Measurements from ENCODE around the gene NAA60. TPM values are rescaled to one million over a fixed set of nuclear protein-coding genes. Genes with fewer than 3 reads are reported as not detected.
A peak's percentile ranks its signal among the peaks of the same experiment; 100 is the strongest.

NAA60 gene
- total RNA-seq, 1 experiment from 2014 or later = 39.4 TPM

DNA sequence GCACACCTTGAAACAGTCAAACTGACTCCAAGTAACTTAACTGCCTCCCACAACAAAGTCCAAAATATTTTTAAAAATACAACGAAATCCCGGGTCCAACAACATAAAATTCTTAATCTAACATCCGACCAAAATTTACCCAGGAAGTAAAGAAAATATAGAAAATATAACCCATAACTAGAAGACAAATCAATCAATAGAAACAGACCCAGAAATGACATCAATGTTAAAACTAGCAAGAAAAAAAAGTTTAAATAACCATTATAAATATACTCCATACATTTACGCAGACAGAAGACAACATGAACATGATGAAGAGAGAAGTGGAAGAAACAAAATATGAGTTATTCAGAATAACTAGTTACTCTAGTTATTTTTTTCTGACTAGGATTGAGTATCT lies 3.8 kb upstream of the NAA60 start:
- POLR2A ChIA-PET (ENCODE audit: low non-redundant PET) = no interaction called here
- CTCF ChIA-PET = no interaction called here
- no TSS peak for BruUV-seq (replicated peaks)
- no peak overlapping the region for H3K4me3 ChIP-seq (ENCODE audit: low read depth, low read length, poor library complexity, severe bottlenecking)
- TF ChIP-seq, protein P1, sequence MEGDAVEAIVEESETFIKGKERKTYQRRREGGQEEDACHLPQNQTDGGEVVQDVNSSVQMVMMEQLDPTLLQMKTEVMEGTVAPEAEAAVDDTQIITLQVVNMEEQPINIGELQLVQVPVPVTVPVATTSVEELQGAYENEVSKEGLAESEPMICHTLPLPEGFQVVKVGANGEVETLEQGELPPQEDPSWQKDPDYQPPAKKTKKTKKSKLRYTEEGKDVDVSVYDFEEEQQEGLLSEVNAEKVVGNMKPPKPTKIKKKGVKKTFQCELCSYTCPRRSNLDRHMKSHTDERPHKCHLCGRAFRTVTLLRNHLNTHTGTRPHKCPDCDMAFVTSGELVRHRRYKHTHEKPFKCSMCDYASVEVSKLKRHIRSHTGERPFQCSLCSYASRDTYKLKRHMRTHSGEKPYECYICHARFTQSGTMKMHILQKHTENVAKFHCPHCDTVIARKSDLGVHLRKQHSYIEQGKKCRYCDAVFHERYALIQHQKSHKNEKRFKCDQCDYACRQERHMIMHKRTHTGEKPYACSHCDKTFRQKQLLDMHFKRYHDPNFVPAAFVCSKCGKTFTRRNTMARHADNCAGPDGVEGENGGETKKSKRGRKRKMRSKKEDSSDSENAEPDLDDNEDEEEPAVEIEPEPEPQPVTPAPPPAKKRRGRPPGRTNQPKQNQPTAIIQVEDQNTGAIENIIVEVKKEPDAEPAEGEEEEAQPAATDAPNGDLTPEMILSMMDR (conservative IDR thresholded peaks at IDR 0.05; ENCODE audit: low read depth, low read length) = no peak
- no peak for TF ChIP-seq EZH2 (IDR thresholded peaks at IDR 0.05; ENCODE audit: borderline replicate concordance, low read depth, low read length, poor library complexity, severe bottlenecking)
- intact Hi-C loops (cut with micrococcal nuclease; ENCODE audit: unreplicated experiment) = no loop called here
- no peaks in the 10 kb centered on the region for H3K9me3 ChIP-seq (ENCODE audit: low read depth, low read length, poor library complexity, severe bottlenecking)
- no peaks in the 10 kb centered on the region for H3K4me1 ChIP-seq (ENCODE audit: insufficient read depth, low read length, poor library complexity, severe bottlenecking)
- peaks cover 23% of the 10 kb centered on the region for H3K27me3 ChIP-seq (replicated peaks; ENCODE audit: insufficient read depth, low read depth, low read length, poor library complexity)
- H3K36me3 ChIP-seq (ENCODE audit: insufficient read depth, low read length, poor library complexity, severe bottlenecking) = no peaks in the 10 kb centered on the region
- DNase-seq (ENCODE audit: low spot score) = no peak
- H3K27ac ChIP-seq (ENCODE audit: low read depth, low read length, poor library complexity, severe bottlenecking) = no peak overlapping the region

DNA sequence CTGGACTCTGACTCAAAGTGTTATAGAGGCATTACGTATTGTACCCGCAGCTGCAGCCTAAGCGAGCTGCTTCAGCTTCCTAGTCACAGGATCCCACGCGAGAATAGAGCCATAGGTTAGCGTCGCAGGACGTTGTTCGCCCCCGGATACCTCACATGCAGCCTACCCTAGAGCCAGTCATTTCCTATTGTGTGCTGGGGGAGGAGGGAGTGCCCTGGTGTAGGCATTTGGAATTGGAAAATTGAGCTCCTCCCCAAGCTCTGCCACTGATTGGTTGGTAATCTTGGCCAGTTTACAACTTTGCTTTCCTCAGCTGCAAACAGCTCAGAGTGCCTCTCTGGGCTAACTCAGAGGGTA lies 530 bp downstream of the NAA60 start:
- Histone ChIP-seq H3K36me3 (ENCODE audit: insufficient read depth, low read length, poor library complexity, severe bottlenecking) (peaks cover 6% of the 10 kb centered on the region), H3K4me3 (ENCODE audit: low read depth, low read length, poor library complexity, severe bottlenecking) (peak overlapping the region; percentile 67), H3K4me1 (ENCODE audit: insufficient read depth, low read length, poor library complexity, severe bottlenecking) (no peaks in the 10 kb centered on the region), H3K27ac (ENCODE audit: low read depth, low read length, poor library complexity, severe bottlenecking) (peak overlapping the region; percentile 73), H3K27me3 (replicated peaks; ENCODE audit: insufficient read depth, low read depth, low read length, poor library complexity) (no peaks in the 10 kb centered on the region), H3K9me3 (ENCODE audit: low read depth, low read length, poor library complexity, severe bottlenecking) (no peaks in the 10 kb centered on the region)
- intact Hi-C loops (cut with micrococcal nuclease; ENCODE audit: unreplicated experiment) = no loop called here
- ChIA-PET POLR2A (ENCODE audit: low non-redundant PET) (interaction anchor here (0.6 to 0.7 kb wide), 2 partner anchors 10 to 36 kb away, joined by 3 to 7 read pairs; no protein-coding TSS in a partner anchor), CTCF (interaction anchor here (0.6 kb wide), 1 partner anchor 293 kb away, joined by 15 read pairs; no protein-coding TSS in a partner anchor)
- no peak for TF ChIP-seq EZH2 (IDR thresholded peaks at IDR 0.05; ENCODE audit: borderline replicate concordance, low read depth, low read length, poor library complexity, severe bottlenecking)
- TF ChIP-seq, protein P1 (conservative IDR thresholded peaks at IDR 0.05; ENCODE audit: low read depth, low read length) = no peak
- BruUV-seq (replicated peaks) = TSS peak; percentile 88
- DNase-seq (ENCODE audit: low spot score) = peak; percentile 72

GRCh38 chr16:3454093-3454492 lies 10.6 kb downstream of the NAA60 start:
- Histone ChIP-seq H3K27ac (ENCODE audit: low read depth, low read length, poor library complexity, severe bottlenecking) (no peak overlapping the region), H3K9me3 (ENCODE audit: low read depth, low read length, poor library complexity, severe bottlenecking) (no peaks in the 10 kb centered on the region), H3K4me3 (ENCODE audit: low read depth, low read length, poor library complexity, severe bottlenecking) (no peak overlapping the region), H3K4me1 (ENCODE audit: insufficient read depth, low read length, poor library complexity, severe bottlenecking) (peaks cover 11% of the 10 kb centered on the region), H3K27me3 (replicated peaks; ENCODE audit: insufficient read depth, low read depth, low read length, poor library complexity) (no peaks in the 10 kb centered on the region), H3K36me3 (ENCODE audit: insufficient read depth, low read length, poor library complexity, severe bottlenecking) (no peaks in the 10 kb centered on the region)
- ChIA-PET POLR2A (ENCODE audit: low non-redundant PET) (interaction anchor here (0.6 kb wide), 1 partner anchor 10 kb away, joined by 7 read pairs; no protein-coding TSS in a partner anchor), CTCF (no interaction called here)
- no TSS peak for BruUV-seq (replicated peaks)
- intact Hi-C loops (cut with micrococcal nuclease; ENCODE audit: unreplicated experiment) = no loop called here
- TF ChIP-seq, protein P1 (conservative IDR thresholded peaks at IDR 0.05; ENCODE audit: low read depth, low read length) = no peak
- no peak for TF ChIP-seq EZH2 (IDR thresholded peaks at IDR 0.05; ENCODE audit: borderline replicate concordance, low read depth, low read length, poor library complexity, severe bottlenecking)
- DNase-seq (ENCODE audit: low spot score) = no peak
